ENCODE measurements around the gene MED10.

DNA sequence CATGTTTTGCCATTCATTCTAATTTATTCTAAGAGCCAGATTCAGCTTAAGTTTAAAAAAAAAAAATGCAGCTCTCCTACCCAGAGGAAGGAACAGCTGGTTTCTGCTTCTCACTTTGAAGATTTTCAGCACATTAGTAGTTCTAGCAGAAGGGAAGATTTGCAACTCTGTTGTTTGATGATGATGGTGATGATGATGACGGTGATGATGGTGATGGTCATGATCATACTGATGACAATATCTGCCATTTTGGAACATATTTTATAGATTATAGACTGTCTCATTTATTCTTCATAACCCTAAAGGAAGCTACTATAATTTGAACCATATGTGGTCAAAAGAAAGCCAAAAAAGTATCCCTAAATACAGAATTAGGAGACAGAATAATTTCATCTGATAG lies 7.9 kb upstream of the MED10 start:
- TF ChIP-seq, protein P1, sequence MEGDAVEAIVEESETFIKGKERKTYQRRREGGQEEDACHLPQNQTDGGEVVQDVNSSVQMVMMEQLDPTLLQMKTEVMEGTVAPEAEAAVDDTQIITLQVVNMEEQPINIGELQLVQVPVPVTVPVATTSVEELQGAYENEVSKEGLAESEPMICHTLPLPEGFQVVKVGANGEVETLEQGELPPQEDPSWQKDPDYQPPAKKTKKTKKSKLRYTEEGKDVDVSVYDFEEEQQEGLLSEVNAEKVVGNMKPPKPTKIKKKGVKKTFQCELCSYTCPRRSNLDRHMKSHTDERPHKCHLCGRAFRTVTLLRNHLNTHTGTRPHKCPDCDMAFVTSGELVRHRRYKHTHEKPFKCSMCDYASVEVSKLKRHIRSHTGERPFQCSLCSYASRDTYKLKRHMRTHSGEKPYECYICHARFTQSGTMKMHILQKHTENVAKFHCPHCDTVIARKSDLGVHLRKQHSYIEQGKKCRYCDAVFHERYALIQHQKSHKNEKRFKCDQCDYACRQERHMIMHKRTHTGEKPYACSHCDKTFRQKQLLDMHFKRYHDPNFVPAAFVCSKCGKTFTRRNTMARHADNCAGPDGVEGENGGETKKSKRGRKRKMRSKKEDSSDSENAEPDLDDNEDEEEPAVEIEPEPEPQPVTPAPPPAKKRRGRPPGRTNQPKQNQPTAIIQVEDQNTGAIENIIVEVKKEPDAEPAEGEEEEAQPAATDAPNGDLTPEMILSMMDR (conservative IDR thresholded peaks at IDR 0.05) = no peak
- no peak for TF ChIP-seq EZH2 (IDR thresholded peaks at IDR 0.05; ENCODE audit: low read depth)

Data from PC-9 (cell line).